UCSD-AML1 (cell line): ENCODE results near the gene DPCD.
"Not testable (repeated sequence)": the region's sequence is repeated elsewhere in the genome, so short reads cannot be mapped to it uniquely, and the experiment has no call there.

Experiments
- DNase-seq: peaks from one replicate; lab custom pipeline; 2025; ENCODE audit not compliant: unreplicated experiment; lab: John Stamatoyannopoulos, UW

The DPCD gene

DNA sequence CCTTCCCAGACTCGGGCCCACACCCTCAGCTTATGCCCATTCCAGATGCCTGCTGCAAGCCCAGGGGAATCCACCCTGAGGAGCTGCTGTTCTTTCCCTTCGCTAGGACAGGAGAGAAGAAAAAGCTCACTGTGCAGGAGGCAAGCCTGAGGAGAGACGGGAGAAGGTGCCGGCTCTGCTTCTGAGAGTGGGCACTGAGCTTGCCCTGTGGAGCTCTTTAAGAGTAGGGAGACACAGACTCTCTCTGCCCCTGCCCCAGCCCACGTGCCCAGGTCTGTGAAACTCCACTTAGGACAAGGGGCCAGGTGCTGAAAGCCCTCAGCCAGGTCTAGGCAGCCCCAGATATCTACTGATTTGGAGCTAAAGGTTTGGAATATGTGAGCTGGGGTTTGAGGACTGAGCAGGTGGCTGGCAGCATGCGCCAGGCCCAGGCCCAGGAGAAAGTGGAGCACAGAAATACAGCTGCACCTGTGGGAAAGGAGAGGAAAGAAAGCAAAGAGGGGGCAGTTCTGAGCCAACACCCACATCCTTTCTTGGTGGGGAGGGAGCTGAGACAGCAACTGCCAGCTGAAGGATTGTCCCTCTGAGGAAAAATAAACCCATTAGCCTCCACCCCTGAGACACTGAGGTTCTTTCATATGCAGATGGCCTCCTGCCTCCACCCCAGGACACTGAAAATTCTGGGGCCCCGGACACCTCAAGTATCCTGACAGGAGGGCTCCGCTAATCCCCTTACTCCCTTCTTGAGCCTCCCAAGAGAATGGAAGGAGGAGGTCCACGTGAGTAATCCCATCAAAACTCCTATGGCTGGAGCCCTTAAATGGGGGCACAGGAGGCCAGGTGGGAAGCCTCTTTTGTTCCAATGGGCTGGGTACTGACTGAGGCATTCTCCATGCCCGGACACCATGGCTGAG, 7.4 kb upstream of the DPCD start:
- DNase-seq = no peak

DNA sequence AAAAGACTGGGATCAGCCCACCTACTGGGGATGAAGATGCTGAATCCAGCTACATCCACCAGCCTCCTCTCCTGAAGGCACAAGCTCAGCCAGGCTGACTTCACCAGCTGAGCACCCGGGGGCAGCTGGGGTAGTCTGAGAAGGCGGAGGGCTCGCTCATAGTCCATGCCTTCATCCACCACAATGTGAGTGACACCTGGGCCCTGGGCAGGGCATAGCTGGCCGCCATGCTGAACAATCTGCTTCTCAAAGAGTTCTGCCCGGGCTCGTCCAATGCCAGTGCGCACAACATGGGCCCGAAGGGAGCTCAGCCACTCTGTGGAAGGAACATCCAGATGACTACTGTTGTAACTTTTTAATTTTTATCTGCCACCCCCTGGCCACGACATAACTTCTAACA, 2.3 kb upstream of the DPCD start:
- no peak for DNase-seq

DNA sequence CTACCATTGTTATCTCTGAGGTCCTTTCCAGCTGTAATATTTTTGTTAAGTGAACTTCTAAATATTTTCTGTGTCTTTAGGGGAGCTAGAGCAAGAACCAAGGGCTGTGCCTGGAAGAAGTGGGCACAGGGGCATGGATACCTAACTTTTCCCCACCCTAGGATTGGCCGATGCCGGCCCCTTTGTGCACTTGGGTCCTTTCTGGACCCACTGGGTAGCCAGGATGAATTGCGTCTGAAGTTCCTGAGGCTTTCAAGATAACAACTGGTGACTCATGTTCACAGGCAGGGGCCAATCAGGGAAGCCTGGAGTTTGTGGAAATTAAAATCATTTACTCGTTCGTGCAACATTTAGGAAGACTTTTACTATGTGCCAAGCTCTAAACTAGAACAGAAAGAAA, 758 bp downstream of the DPCD start:
- no peak for DNase-seq

DNA sequence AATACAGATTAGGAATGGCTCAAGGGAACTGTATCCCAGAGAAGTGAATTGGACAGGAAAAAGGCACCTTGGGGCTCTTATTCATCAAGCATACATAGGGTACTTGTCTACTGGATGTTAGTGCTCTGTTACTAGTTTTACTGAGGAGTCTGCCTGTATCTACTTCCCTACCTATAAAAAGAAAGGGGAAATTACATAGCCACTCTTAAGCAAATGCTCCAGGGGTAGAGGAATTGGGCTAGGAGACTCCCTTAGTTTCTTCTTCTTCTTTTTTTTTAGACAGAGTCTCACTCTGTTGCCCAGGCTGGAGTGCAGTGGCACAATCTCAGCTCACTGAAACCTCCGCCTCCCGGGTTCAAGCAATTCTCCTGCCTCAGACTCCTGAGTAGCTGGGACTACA, 5.2 kb downstream of the DPCD start:
- DNase-seq = not testable (repeated sequence)

DNA sequence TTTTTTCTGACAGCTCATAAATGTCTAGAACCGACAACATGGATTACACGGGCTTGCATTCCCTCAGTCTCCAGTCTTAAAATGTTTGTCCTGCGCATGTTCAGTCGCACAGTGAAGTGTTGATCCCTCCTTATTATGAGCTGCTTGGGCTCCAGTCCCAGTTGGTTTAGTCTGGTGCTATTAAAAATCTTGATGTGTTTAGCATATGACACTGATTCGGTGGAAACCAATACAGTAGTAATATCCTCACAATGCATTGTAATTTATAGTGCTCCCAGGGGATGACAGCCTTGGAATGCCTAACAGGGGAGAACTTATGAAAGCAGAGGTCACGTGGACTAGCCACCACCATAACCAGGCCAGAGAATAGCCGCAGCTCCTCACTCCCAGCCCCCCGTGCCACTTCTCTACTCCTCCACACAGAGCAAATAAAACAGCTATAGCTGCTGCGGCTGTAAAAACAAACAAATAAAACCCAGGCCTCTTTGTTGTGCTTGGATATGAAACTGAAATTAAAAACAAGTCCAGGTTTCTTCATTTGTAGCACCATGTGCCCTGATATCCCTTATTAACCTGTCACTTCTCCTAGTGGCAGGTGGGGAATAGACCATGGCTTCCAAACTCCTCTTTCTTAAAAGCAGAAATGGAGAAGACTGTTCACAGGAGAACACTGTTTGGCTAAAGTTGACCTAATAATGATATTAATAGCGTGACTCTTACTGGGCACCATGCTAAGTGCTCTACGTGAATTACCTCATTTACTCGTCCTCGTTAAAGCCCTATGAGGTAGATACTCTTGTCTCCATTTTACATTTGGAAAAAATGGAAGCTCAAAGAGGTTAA, 7.7 kb downstream of the DPCD start:
- no peak for DNase-seq

DNA sequence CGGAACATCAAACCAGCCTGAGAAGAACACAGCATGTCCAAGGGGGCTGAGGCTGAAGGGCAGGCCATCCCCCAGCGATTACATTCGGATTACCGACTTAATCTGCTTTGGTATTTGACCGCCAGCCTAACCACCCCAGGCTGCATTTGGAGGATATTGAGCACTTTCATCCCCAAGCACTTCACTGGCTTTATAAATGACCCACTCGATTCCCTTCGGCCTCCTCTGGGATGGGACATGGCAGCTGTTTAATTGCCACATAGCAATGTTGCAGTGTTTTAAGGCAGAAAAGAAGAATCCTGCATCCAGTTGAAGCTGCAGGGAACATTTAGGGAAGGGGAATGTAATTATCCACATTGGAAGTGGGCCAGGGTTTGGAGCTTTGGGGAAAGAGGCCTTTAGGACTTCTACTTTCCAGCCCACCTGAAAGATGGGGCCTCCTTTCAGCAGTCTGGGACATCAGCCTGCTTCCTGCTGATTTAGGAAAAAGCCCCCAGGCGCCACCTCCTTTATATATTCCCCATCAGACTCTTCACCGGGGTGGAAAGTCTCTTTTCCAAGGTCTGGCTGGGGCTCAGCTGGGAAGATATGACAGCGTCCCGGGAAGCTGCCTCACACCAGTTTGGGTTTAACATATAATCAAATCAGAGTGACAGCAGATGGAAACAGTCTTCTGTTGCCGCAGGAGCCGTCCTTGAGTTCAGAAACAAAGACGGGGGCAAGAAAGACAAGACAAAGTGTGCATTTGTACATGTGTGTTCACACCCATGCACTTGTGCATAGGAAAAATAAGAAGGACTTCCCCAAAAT, 9.2 kb downstream of the DPCD start:
- DNase-seq = no peak

DNA sequence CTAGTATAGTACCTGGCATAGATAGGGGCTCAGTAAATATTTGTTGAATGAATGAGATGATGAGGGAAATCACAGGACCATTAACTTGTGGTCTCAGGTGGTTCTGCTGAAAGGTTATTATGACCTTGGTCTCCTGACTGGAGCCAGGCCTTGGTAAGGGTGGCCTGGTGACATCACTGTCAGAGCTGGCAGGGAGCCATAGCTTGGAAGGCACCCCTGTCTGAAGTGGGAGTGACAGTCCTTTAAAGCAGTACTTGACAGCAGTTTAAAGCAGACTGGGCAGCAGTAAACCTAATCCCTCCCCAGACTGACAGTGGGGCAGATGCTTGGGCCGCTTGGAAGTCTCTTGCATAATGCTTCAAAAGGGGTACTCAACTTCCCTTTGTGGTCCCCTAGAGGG, 13.4 kb downstream of the DPCD start:
- DNase-seq = no peak

DNA sequence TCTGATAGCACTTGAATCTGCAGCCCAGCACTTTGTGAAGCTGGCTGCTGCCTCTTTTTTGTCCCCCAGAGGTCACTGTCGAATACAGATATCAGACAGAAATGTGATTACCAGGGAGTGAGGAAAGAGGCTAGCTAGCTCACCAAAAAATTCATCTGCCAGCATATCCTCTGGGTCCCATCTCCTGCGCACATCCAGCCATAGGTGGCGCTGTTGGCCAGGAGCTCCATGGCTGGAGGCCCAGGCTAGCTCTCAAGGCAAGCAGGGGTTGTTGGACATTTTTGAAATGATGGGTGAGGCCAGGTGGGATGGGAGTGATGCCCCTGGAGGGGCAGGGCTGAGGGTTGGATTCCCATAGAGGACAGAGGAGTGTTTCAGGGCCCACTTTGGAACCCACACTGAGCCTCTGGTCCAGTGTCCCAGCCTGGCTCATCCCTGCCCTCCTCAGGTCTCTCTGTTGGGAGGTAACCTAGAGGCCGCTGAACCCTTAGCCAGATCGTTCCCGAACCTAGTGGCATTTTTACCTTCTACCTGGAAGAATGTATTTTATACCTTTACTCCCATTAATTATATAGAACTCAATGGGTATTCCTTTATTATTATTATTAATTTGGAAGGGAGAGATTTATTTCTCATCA, 14.8 kb downstream of the DPCD start:
- DNase-seq = peak; percentile 82

DNA sequence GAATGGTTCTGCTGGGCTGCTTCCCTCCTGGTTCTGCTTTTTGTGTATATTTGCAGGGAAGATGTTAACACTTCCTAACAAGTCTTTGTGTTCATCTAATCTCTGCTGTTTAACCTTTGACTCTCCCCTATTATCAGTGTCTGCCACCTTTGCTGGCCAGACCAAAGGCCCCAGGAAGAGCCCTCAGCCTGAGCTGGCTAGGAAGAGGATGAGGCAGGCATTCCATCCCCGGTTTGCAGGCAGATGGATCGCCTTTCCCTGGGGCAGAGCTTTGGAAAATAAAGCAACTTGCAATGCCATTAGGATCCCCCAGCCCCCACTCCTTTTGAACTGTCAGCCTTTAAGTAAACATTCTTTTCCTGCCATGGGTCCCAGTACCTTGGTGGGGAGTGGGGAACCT, 19.0 kb downstream of the DPCD start:
- DNase-seq = no peak

DNA sequence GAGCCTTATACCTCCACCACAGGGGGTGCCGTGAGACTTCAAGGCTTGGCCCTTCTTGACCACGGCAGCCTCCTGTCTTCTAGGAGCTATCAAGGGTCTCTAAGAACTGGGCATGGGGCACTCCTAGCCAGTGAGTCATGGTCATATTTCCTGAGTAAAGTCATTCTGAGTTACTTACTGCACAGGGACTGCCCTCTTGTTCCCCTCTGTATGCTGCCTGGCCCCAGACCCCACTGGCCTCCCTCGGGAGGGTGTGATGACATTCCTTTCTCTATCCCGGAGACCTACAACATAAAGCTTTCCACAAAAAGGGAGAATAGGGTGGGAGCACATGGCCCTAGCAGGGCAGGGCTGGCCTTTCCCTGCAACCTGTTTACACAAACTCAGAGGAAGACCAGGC, 21.4 kb downstream of the DPCD start:
- no peak for DNase-seq

DNA sequence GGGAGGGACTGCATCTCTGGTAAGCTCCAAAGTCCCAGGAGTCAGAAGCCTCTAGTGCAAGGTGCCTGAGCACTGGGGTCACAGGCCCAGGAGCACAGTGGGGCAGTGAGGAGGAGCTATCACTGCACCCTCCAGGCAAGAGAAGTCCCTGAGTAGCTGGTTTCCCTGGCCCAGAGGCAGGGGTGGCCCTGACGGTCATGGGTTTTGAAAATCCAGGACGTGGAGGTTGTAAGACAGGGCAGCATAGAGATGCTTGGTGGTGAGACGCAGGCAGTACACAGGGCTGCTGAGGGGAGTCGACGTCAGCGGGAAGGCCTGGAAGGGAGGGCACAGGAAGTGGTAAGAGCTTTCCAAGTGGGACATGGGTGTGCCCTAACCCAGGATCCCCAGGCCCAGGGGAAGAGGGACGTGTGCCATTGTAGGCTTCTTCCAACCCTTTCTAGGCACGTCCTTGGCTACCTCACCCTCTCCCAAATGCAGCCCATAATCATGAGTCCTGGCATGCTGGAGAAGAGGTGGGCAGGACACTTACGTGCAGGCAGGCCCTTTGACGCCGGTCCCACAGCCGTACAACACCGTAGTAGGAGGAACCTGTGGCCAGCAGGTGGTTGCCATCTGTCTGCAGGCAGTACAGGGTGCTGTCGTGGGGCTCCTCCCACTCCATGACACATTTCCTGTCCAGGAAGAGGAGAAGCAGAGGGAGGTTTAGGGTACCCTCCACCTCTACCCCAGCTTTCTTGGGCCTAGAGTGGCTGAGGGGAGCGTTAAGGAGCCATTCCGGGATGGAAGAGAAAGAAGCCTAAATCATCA, 23.2 kb downstream of the DPCD start:
- DNase-seq = no peak

DNA sequence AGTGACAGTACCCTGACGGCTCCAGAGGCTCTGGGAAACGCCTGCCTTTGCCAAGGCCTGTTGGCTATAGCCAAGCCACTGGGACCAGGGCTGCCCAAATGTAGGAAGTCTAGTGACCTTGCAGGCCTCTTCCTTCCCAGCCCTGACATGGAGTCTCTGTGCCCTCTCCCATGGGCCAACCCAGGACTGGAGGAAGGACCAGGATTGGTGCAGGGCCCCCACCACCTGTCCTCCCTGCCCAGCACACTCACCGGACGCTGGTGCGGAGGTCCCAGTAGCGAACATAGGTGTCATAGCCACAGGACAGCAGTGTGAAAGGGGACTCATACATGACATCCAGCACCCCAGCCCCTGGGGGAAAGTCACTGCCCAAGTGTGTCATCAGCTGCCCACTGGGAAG, 24.0 kb downstream of the DPCD start:
- no peak for DNase-seq

DNA sequence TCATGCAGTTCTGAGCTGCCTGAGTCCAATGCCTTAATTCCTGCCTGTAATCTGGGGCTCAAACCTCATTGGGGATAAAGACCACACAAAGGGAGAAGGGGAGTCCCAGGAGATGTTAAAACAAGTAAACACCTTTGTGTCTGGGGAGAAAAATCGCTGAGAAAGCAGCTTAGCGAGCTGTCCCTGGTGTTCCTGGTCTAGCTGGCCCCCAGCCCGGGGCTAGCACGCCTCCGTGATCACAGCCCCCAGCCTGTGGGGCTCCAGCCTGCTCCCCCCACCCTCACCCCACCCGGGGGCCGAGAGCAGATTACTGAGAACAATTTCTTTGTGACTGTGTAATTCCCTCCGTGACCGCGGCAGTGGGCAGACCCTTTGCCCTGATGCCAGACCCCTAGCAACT, 24.8 kb downstream of the DPCD start:
- no peak for DNase-seq

DNA sequence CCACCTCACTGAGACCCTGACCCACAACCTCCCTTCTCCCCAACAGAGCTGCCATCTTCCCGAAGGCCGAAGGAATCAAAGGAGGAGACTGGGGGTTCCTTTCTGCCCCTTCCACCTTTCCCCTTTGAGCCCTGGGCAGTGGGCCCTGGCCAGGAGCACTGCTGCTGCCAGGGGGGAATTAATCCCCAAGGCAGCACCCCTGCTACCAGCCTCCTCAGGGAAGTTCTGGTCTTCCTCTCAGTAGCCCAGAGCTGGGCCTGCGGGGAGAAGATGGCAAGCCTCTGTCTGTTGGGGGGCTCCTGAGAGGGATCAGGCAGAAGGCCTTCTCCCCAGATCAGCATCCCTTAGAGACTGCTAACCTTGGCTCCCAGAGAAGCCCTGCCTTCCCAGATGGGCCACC, 25.5 kb downstream of the DPCD start:
- no peak for DNase-seq

DNA sequence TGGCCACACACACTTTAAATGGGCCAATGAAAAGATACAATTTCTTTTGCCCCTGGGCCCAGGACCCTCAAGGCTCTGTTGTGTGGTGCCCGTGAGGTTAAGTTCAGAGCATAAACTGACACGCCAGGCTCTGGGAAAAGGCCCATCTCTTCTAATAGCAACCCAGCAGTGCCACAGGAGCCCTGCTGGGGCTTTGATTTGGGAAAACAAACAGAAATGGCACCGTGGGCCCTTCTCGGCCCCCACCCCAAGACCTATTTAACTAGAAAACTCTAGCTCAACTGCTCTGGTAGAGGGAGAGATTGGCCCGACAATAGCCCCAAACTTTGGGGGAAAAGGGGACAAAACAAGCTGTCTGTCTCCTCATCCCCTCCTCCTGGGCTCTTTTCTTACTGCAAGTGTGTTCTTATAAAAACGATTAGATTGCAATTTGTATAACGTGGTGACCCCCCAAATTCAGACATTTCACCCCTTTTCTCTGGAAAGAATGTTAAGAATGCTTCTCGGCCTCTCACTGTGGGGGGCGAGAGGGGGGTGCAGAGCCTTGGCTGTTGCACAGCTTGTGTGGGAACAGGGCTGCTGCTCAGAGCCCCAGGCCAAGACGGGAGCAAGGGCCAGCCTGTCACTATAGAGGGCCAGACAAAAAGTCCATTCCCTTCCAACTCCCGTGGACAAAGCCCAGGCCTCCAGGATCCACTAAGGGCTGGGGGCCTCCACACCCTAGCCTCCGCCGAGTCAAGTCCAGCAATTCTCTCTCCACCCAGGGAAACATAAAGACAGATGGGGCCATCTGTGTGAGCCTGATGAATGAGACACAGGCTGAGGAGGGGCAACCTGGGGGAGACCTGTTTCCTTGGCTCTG, 26.8 kb downstream of the DPCD start:
- no peak for DNase-seq

DNA sequence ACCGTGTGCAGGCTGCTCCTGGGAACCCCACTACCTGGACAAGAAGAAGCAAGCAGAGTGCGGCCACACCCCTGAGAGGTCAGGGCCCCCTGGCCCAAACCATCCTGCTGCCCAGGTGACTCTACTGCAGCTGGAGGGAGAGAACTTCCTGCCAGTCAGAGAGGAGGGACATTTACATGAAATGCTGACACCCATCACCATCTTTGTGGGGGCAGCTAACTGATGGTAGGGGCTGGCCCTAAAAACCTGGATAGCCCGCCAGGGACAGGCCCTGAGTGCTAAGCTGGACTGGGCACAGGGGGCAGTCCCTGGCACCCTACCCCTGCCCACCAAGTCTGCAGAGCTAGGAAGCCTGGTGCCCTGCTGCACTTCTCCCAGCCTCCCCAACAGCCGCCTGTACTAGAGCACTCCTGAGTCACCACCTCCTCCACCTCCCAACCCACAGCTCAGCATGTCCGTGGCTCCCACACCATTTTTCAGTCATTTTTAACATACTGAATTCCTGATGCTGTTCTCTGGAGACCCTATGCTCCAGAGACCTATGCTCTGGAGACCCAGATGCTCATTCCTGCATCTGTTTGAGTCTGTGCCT, 27.5 kb downstream of the DPCD start:
- no peak for DNase-seq

DNA sequence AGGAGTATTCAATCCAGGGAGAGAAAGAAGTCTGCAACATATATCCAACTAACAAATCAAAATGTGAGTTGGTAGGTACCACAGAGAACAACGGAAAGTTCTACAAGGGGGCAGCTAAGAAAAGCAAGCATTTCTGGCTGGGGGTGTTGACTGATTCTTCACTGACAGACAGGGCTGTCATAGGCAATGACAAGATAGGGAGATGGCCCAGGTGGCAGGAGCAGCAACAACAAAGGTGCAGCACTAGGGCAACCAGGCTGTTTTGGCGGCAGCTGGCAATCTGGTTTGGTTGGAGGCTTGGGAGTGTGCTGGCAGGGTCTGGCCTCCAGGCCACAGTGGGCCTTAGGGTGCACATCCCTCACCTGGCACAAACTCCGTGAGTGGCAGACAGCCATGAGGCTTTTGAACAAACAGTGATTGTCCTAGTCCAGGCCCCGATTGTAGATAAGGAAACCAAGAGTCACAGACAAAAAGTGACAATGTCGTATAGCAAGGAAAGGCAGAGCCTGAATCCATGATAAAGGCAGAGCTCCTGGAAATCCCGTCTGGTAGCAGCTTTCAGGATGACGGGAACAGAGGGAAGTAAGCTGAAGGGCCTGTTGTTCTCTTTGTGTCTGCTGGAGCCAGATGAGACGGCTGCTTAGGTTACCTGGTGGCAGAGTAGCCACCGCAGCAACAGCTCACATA, 28.4 kb downstream of the DPCD start:
- no peak for DNase-seq
